Bone marrow (tissue), 2 donors: ENCODE results near the gene C2orf74.
"Not testable (repeated sequence)": the region's sequence is repeated elsewhere in the genome, so short reads cannot be mapped to it uniquely, and the experiment has no call there.

Experiments
- DNase-seq, 2 donors: peaks; one replicate each; lab custom pipeline; 2025; lab: John Stamatoyannopoulos, UW

Gene C2orf74

GRCh38 chr2:61161888-61162287, at the start of gene C2orf74:
Gene C2orf74, plus strand, starts transcription at chr2:61162188. Its CDS starts 327 bp downstream, at chr2:61162515.
- no peak for DNase-seq

- no peak for DNase-seq
These were observed 47.8 kb upstream of the C2orf74 start for GRCh38 chr2:61114147-61114546.

GRCh38 chr2:61116302-61116701, 45.7 kb upstream of the C2orf74 start:
- no peak for DNase-seq

GRCh38 chr2:61117534-61117933, 44.5 kb upstream of the C2orf74 start:
- no peak for DNase-seq

- no peak for DNase-seq
These were observed 36.8 kb upstream of the C2orf74 start for GRCh38 chr2:61125123-61125710.

GRCh38 chr2:61125798-61126197, 36.2 kb upstream of the C2orf74 start:
- no peak for DNase-seq

- DNase-seq: not testable (repeated sequence)
These were observed 33.9 kb upstream of the C2orf74 start for GRCh38 chr2:61128122-61128521.

- DNase-seq: no peak
These were observed 27.8 kb upstream of the C2orf74 start for GRCh38 chr2:61134141-61134540.

- peak in 1 of 2 donors; percentile 25 for DNase-seq
These were observed 26.5 kb upstream of the C2orf74 start for GRCh38 chr2:61135510-61135909.

GRCh38 chr2:61138859-61139258, 23.1 kb upstream of the C2orf74 start:
- DNase-seq: no peak

GRCh38 chr2:61141151-61141550, 20.8 kb upstream of the C2orf74 start:
- DNase-seq: no peak

GRCh38 chr2:61144697-61145268, 17.2 kb upstream of the C2orf74 start:
- DNase-seq: peak; percentile 80 to 95

GRCh38 chr2:61145990-61146389, 16.0 kb upstream of the C2orf74 start:
- DNase-seq: no peak

- not testable (repeated sequence) for DNase-seq
These were observed 13.9 kb upstream of the C2orf74 start for GRCh38 chr2:61148091-61148490.

- no peak for DNase-seq
These were observed 12.9 kb upstream of the C2orf74 start for GRCh38 chr2:61149074-61149473.

GRCh38 chr2:61151436-61151835, 10.6 kb upstream of the C2orf74 start:
- no peak for DNase-seq

- DNase-seq: no peak
These were observed 4.5 kb upstream of the C2orf74 start for GRCh38 chr2:61157371-61158003.

- DNase-seq: no peak
These were observed 3.5 kb upstream of the C2orf74 start for GRCh38 chr2:61158356-61158955.

- no peak for DNase-seq
These were observed 733 bp downstream of the C2orf74 start for GRCh38 chr2:61162721-61163120.

- not testable (repeated sequence) for DNase-seq
These were observed 3.1 kb downstream of the C2orf74 start for GRCh38 chr2:61165082-61165481.

GRCh38 chr2:61165946-61166345, 4.0 kb downstream of the C2orf74 start:
- DNase-seq: no peak

- DNase-seq: no peak
These were observed 5.6 kb downstream of the C2orf74 start for GRCh38 chr2:61167579-61167978.

GRCh38 chr2:61172671-61173070, 10.7 kb downstream of the C2orf74 start:
- no peak for DNase-seq
